Stimulated activated CD8-positive, alpha-beta memory T cell treated with anti-CD3 and anti-CD28 coated beads, Interleukin-7, amount 100 ng/mL, for 24 hours (primary cell): Measurements from ENCODE around the gene DNAJC18.
"Not testable (repeated sequence)": the region's sequence is repeated elsewhere in the genome, so short reads cannot be mapped to it uniquely, and the experiment has no call there.

Source experiments
- DNase-seq: peaks from one replicate; pipeline ENCODE4 v3.0.0-alpha.2; 2020; ENCODE audit warnings: low read depth

DNAJC18 gene

DNA sequence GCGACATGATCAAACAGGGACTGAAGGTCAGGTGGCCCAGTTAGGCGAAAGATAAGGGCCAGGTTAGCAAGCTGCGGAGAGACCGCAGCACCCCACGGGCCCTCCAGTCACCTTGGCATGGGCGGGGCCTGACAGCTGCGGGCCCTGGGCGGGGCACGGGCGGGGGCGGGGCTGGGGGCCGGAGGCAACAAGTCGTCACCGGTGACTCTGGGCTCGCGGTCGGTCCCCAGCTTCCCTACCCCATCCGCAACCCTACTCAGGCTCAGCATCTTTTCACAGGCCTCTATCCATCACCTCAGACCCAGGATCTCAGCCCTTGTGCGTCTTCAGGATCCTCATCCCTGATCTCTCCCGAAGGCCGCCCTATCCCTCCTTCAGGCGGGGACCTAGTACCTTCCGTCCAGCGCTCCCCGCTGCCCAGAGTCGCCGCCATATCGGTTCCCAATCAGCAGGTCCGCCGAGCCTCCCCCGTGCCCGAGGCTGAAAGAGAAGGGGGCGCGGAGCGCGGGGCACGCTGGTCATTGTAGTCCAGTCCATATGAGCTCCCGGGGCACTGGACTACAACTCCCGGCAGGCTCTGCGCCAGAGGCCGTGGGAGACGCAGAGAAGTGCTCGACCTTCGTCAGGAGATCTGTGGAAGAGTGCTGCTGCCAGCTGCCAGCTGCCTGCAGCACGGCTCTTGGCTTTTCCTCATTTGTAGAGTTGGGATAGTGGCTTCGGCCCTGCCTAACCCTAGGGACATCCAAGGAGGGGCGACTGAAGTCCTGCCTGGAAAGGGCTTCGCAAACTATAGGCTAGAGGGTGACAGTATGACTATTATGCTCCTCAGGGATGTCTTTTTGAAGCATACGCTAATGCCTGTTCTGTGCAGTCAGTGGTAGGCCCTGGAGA lies at the start of gene DNAJC18:
DNAJC18 (minus strand) TSS at position 513 of the 891 bp plus-strand sequence; CDS start at position 433, 80 bp downstream.
- DNase-seq, result peak; percentile 82

DNA sequence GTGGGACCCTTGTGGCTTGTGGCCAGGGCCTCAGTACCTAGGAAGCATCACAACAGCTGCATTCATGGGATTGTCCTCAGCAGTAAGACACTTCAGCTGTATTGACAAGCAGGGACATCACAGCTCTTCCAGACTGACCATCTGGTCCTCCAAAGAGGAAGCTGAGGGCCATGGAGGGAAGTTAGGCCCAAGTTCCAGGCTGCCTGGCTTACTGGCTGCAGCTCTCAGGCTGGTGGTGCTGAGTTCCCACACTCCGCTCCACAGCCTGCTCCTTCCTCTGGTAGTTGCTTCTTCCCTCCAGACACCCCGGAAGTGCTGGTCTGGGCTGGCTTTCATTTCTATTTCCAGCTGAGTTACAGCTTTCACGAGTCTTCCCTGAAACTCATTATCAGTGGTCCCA lies 48.9 kb upstream of the DNAJC18 start:
- DNase-seq, result no peak

DNA sequence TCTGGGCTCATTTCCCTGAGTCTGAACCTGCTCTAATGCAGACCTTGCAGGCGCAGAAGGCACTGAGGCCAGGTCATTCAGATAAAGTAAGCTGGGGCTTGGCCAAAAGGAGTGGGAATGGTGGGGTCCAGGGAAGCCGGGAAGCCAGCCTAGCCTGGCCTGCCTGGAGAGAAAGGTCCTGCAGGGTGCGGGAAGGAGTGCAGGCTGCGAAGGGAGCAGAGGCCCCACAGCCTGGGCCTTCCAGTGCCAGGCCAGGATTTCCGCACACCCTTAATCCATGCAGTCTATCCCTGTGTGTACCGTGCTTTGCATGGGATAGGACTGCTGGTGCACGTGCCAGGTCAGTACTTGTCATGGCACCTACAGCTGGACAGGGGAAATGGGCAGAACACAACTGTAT lies 46.9 kb upstream of the DNAJC18 start:
- no peak for DNase-seq

DNA sequence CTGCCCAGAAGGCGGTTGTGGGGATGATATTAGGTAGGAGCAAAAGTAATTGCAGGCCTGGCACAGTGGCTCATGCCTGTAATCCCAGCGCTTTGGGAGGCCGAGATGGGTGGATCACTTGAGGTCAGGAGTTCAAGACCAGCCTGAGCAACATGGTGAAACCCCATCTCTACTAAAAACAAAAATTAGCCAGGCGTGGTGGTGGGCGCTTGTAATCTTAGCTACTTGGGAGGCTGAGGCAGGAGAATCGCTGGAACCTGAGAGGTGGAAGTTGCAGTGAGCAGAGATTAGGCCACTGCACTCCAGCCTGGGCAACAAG lies 43.5 kb upstream of the DNAJC18 start:
- not testable (repeated sequence) for DNase-seq

DNA sequence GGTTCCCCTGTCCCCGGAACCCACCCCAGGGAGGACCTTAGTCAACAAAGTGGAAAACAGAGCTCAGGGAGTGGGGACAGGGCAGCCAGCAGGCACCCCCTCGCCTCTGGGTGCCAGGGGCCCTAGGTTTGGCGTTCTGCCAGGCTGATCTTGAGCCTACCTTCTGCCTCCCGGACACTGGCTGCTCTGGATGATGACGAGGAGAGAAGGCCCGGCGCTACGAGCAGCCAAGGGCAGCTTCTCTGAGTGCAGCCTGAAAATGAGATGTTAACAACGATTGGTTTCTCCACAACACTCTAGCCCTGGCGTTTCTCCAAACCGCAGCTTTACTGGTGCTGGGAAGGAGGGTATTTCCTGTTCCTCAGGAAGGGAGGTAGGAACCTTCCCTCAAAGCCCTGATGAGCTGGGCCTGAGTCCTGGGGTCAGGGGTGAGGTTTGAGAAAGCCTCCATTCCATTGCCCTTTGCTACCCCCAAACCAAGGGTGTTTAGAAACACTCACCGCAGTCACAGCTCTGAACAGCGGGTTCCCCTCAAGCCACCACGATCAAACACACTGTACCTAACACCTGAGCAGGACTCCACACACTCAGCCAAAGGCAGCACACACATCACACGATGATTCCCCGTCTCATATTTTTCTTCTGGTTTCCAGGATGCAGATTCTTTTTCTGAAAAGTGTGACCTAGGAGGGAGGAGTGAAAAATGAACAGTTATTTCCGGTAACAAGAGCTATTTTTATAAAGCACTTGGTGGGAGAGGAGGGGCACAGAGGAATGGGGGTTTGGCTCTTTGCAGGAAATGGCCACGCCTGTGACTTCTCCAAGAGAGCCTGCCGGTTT lies 42.9 kb upstream of the DNAJC18 start, which contains the start of gene STING1:
STING1 (minus strand) TSS at position 709 of the 840 bp plus-strand sequence. CDS start 1,054 bp downstream, outside the sequence.
- no peak for DNase-seq

- DNase-seq, result no peak
Measured at GRCh38 chr5:139481580-139482049, 42.3 kb upstream of the DNAJC18 start.

- DNase-seq, result no peak
Measured at GRCh38 chr5:139481122-139481533, 41.8 kb upstream of the DNAJC18 start.

DNA sequence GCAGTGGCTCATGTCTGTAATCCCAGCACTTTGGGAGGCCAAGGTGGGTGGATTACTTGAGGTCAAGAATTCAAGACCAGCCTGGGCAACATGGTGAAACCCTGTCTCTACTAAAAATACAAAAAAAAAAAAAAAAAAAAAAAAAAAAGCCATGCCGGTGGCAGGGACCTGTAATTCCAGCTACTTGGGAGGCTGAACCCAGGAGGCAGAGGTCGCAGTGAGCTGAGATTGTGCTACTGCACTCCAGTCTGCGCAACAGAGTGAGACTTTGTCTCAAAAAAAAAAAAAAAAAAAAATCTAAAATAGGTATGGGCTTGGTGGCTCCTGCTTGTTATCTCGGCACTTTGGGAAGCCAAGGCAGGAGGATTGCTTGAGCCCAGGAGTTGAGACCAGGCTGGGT lies 40.4 kb upstream of the DNAJC18 start:
- not testable (repeated sequence) for DNase-seq

DNA sequence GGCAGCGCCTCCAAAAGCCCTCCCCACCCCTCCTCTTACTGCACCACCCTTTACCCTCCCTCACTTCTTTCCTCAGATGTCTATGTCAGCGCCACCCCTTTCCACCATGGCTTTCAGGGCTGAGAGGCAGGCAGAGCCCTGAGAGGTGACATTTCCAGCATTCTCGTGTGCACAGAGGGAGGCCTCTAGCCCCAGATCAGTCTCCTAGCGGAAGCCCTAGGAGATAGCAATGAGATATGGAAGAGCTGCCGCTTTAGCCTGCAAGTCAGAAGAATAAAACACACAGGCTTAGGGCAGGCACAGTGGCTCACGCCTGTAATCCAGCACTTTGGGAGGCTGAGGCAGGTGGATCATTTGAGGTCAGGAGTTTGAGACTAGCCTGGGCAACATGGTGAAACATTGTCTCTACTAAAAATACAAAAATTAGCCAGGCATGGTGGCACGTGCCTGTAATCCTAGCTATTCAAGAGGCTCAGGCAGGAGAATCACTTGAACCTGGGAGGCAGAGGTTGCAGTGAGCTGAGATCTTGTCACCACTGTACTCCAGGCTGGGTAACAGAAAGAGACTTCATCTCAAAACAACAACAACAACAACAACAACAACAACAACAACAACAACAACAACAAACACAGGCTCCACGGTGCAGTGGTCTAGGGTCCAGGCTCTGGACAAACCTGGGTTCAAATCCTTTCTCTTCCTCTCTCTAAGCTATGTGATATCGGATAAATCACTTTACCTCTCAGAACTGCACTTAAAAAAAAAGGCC lies 39.5 kb upstream of the DNAJC18 start:
- not testable (repeated sequence) for DNase-seq

- no peak for DNase-seq
Measured at GRCh38 chr5:139475865-139476617, 36.7 kb upstream of the DNAJC18 start.

- no peak for DNase-seq
Measured at GRCh38 chr5:139474890-139475791, 35.8 kb upstream of the DNAJC18 start.

GRCh38 chr5:139473565-139473964 lies 34.2 kb upstream of the DNAJC18 start:
- DNase-seq, result no peak

- no peak for DNase-seq
Measured at GRCh38 chr5:139473105-139473504, 33.8 kb upstream of the DNAJC18 start.

DNA sequence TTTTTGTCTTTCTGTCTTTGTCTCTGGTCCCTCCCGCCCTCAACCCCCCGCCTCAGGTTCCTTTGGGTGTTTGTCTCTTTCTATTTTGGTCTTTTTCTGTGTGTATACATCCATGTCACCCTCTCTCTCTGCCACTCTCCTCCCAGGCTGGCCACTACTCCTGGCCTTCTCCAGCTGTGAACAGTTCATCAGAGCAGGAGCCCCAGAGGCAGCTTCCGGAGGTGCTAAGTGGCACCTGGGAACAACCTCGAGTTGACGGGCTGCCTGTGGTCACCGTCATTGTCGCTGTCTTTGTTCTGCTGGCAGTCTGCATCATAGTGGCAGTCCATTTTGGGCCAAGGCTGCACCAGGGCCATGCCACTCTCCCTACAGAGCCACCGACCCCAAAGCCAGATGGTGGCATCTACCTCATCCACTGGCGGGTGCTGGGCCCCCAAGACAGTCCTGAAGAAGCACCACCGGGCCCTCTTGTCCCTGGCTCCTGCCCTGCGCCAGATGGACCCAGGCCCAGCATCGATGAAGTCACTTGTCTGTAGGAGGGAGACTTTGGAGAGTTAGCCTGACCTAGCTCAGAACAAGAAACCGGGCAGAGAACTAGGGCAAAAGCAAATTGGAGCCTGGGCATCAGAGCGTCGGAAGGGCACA lies 33.2 kb upstream of the DNAJC18 start:
- no peak for DNase-seq

DNA sequence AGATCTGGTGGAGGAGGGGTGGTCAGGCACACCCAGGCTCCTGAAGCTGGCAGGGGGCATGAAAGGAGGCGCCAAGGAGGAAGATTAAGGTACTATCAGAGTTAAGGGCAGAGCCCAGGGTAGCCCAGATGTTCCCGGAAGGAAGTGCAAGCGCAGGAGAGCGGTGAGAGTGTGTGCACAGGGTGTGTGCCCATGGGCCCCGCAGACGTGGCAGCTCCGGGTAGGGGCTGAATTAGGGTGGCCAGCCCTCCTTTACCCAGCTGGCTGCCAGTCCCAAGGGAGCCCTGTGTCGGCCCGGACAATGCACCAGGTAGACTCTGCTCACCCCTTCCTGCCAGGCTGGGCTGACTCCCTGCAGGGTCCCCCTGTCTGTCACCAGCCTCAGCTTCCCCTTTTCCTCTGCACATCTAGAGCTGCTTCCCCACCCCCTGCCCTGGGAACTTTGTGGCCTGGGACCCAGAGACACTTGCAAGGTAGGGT lies 31.5 kb upstream of the DNAJC18 start, which contains the start of gene SMIM33:
SMIM33 (plus strand) TSS at position 184 of the 480 bp plus-strand sequence; CDS start at position 302, 118 bp downstream.
- no peak for DNase-seq

GRCh38 chr5:139468421-139468931 lies 29.2 kb upstream of the DNAJC18 start:
- no peak for DNase-seq

- DNase-seq, result no peak
Measured at GRCh38 chr5:139462586-139463276, 23.4 kb upstream of the DNAJC18 start, which contains the start of gene ECSCR. Gene ECSCR (minus strand): TSS chr5:139462743. CDS start chr5:139462670, 73 bp downstream.

DNA sequence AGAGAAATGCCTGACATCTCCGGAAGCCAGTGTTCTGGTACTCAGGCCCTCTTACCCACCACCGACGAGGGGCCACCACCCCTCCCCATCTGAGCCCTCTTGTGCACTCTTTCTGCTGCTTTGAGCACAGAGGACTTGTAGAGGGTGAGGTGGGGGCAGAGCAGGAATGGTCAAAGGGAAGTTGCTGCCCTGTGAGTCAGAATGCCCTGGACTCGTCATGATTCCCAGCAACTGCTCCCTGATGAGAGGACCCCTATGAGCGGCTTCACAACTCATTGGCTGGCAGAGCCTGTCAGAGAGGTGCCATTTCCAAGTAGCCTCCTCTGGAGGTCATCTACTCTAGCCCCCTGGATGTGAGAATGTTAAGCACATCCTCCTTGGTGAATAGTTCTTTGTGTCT lies 22.4 kb upstream of the DNAJC18 start:
- DNase-seq, result no peak
